ENCODE results near the gene LHPP. TPM values are rescaled to one million over a fixed set of nuclear protein-coding genes. Genes with fewer than 3 reads are reported as not detected.

The LHPP gene
- total and polyA plus RNA-seq, 2 experiments from 2014 or later: 27.4 to 40.2 TPM

- Mint-ChIP-seq H3K4me1 (peaks cover 55% of the 10 kb centered on the region), H3K9me3 (no peaks in the 10 kb centered on the region), H3K27me3 (ENCODE audit: insufficient read depth, low read depth, poor library complexity) (peaks cover 12% of the 10 kb centered on the region), H3K36me3 (ENCODE audit: low read depth) (peaks cover 12% of the 10 kb centered on the region), H3K27ac (no peak overlapping the region), H3K4me3 (no peak overlapping the region)
- H3K27ac ChIP-seq (ENCODE audit: low read depth): no peak overlapping the region
- peaks cover 4% of the 10 kb centered on the region; the same call in 1 of the 2 replicates for H3F3A ChIP-seq (replicated peaks; ENCODE audit: low read depth)
- ATAC-seq (no peak), DNase-seq (ENCODE audit: low spot score) (no peak)
- TF ChIP-seq POLR2AphosphoS5 (IDR thresholded peaks at IDR 0.05; ENCODE audit: low read depth) (no peak), STAT1 (IDR thresholded peaks at IDR 0.05; ENCODE audit: unreplicated experiment) (no peak), EZH2 (IDR thresholded peaks at IDR 0.05; ENCODE audit: low read depth, unreplicated experiment) (no peak), ZNF462 (CRISPR knock-in tag; IDR thresholded peaks at IDR 0.05) (no peak), ZNF114 (CRISPR knock-in tag; IDR thresholded peaks at IDR 0.05) (no peak), JUNB (IDR thresholded peaks at IDR 0.05; ENCODE audit: unreplicated experiment) (no peak), EZH2phosphoT487 (IDR thresholded peaks at IDR 0.05; ENCODE audit: unreplicated experiment) (no peak), ZNF331 (CRISPR knock-in tag; IDR thresholded peaks at IDR 0.05; ENCODE audit: low read depth) (no peak)
- TF ChIP-seq, protein P1, sequence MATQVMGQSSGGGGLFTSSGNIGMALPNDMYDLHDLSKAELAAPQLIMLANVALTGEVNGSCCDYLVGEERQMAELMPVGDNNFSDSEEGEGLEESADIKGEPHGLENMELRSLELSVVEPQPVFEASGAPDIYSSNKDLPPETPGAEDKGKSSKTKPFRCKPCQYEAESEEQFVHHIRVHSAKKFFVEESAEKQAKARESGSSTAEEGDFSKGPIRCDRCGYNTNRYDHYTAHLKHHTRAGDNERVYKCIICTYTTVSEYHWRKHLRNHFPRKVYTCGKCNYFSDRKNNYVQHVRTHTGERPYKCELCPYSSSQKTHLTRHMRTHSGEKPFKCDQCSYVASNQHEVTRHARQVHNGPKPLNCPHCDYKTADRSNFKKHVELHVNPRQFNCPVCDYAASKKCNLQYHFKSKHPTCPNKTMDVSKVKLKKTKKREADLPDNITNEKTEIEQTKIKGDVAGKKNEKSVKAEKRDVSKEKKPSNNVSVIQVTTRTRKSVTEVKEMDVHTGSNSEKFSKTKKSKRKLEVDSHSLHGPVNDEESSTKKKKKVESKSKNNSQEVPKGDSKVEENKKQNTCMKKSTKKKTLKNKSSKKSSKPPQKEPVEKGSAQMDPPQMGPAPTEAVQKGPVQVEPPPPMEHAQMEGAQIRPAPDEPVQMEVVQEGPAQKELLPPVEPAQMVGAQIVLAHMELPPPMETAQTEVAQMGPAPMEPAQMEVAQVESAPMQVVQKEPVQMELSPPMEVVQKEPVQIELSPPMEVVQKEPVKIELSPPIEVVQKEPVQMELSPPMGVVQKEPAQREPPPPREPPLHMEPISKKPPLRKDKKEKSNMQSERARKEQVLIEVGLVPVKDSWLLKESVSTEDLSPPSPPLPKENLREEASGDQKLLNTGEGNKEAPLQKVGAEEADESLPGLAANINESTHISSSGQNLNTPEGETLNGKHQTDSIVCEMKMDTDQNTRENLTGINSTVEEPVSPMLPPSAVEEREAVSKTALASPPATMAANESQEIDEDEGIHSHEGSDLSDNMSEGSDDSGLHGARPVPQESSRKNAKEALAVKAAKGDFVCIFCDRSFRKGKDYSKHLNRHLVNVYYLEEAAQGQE (IDR thresholded peaks at IDR 0.05; ENCODE audit: unreplicated experiment): no peak
- peaks cover 57% of the 10 kb centered on the region for H3K4me1 ChIP-seq (ENCODE audit: insufficient read depth)
- no peaks in the 10 kb centered on the region for H4K20me1 ChIP-seq (replicated peaks; ENCODE audit: insufficient read depth)
- H3K36me3 ChIP-seq (ENCODE audit: insufficient read depth): peaks cover 4% of the 10 kb centered on the region; the same call in 1 of the 2 replicates
- H3K27me3 ChIP-seq (ENCODE audit: insufficient read depth): no peaks in the 10 kb centered on the region
- H2AFZ ChIP-seq: no peak overlapping the region
- no peaks in the 10 kb centered on the region for H3K9me2 ChIP-seq (ENCODE audit: insufficient read depth)
- peak overlapping the region; percentile 4 for H3K4me2 ChIP-seq
- no peak overlapping the region for H3K4me3 ChIP-seq
- peaks cover 8% of the 10 kb centered on the region for H3K79me2 ChIP-seq (replicated peaks; ENCODE audit: insufficient read depth)
Observed at GRCh38 chr10:124459395-124459794, 2.2 kb upstream of the LHPP start.

Measured in GM23338 (cell line).